IPS-18c (cell line): Measurements from ENCODE around the gene UQCR10.

Experiments used
- H3K4me3 ChIP-seq: 2 replicates; pipeline ENCODE4 v1.7.0; 2013; ENCODE audit warnings: low read depth, mild to moderate bottlenecking, low read length, moderate library complexity; ENCODE audit not compliant: insufficient read depth
- H3K9me3 ChIP-seq: one replicate; pipeline ENCODE4 v1.6.1; 2013; ENCODE audit warnings: mild to moderate bottlenecking, low read length, moderate library complexity; ENCODE audit not compliant: control insufficient read depth, insufficient read depth

The UQCR10 gene

DNA sequence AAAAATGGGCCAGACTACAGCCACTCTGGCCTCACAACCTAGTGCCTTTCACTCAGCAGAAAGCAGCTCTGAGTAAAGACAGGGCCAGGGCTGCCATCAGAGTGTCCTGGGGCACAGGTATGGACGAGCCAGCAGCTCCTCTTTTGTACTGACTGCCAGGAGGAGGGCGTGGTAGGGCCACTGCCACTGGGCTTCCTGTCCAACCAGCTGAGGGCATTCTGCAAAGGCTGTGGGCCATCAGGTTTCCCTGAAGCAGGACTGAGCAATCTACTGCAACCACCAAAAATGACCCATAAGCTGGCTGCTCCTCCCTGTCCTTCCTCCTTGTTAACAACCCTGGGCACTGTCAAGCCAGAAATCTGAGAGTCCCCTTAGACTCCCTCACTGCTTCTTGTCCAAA lies 37.8 kb downstream of the UQCR10 start:
- Histone ChIP-seq H3K9me3 (no peaks in the 10 kb centered on the region), H3K4me3 (no peak overlapping the region)

DNA sequence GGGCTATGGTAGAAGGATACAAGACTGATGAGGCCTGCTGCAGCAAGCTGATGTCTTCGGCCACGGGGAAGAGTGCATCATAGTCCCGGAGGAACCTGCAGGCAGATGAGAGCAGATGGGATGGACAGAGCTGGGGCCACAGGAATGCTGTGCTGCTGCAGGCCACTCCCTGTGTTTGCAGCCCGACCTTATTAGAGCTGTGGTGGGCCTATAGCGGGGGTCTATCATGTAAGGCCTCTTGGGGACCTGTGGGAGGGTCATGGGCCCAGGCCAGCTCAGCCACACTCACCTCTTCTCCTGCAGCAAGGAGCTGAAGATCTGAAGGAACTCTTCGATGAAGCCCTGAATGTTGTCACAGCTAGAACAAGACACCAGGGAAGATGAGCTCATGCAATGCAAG lies 39.0 kb downstream of the UQCR10 start:
- H3K9me3 ChIP-seq, result no peaks in the 10 kb centered on the region
- no peak overlapping the region for H3K4me3 ChIP-seq

DNA sequence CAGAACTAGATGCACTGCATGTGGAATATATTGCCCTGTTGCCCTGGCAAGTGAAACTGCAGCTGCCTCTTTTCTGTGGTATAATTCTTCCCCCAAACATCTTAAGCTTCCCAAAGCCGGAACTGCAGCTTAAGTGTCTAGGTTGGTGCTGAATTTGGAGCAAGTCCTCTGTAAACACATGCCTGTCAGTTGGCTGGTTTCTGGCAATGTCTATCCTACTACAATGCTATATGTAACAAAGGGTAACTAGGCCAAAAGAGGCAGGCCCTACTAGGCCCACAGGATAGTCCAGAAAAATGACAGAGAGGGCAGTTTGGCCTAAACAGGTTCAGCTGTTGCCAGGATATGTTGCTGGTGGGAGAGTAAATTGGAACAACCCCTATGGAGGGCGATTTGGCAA lies 43.0 kb downstream of the UQCR10 start:
- Histone ChIP-seq H3K4me3 (no peak overlapping the region), H3K9me3 (no peaks in the 10 kb centered on the region)

DNA sequence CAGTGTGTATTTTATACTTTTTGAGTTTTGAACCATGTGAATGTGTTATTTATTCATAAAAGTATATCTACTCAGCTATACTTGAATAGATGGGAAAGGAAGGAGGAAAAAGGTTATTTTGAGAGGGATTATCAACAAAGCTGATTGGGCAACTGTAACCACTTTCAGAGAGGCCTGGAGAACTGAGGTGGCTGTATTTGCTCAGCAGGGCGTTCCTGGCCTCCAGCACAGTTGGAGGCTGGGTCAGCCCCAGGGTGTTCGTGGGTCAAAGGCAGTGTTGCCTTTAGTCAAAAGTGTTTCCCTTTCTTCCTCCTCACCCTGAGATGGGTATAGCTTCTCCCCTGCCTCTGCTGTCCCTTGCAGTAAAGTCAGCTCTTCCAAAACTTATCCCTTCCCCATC lies 44.2 kb downstream of the UQCR10 start:
- Histone ChIP-seq H3K4me3 (no peak overlapping the region), H3K9me3 (no peaks in the 10 kb centered on the region)

DNA sequence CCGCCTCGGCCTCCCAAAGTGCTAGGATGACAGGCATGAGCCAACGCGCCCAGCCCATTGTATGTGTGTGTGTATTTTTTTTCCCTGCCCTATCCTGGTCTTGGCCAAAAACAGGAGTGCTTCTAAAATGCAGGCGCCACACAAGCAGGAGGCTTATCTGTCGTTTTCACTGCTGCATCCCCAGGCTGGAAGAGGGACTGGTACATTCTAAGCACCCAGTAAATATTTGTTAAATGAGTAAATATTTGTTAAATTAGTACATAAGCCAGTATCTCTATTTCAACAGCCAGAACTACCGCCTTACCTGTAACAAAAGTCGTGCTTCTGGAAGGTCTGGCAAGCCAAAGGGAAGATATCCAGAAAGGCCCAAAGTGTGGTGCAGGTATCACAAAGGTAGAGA lies 46.0 kb downstream of the UQCR10 start:
- Histone ChIP-seq H3K9me3 (no peaks in the 10 kb centered on the region), H3K4me3 (no peak overlapping the region)

DNA sequence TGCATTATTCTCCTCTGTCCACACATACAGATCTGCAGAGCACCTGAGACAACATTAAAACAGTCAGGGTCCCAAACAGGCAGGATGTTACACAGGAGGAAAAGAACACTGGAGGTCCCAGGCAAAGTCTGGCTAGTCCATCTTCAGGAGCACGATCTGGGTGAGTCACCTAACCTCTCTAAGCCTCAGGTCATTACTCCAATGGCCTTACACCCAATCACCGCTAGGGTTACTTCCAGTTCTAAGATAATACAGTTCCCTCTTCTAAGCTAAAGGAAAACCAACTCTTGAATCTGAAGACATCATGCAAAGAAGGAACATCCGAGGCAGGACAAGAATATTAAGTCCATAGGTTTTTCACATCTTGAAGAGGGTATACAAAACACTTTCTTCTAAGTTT lies 46.4 kb downstream of the UQCR10 start:
- Histone ChIP-seq H3K4me3 (no peak overlapping the region), H3K9me3 (no peaks in the 10 kb centered on the region)

DNA sequence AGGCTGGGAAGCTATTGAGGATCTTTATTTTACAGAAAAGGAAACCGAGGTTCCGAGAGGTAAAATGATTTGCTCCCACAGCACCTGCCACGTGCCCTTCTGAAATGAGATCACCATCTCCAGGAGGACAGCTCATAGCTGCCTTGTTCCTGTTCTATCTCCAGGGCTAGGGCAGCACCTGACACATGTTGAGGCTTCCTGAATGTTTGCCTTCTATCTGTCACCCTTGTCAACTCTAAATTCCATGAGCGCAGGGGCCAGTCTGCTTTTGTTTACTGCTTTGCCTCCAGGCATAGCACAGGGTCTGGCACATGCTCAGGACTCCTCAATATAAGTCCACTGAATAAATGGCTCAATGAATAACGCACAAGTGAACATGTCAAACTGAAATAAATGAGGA lies 46.8 kb downstream of the UQCR10 start:
- H3K4me3 ChIP-seq, result no peak overlapping the region
- H3K9me3 ChIP-seq, result no peaks in the 10 kb centered on the region

DNA sequence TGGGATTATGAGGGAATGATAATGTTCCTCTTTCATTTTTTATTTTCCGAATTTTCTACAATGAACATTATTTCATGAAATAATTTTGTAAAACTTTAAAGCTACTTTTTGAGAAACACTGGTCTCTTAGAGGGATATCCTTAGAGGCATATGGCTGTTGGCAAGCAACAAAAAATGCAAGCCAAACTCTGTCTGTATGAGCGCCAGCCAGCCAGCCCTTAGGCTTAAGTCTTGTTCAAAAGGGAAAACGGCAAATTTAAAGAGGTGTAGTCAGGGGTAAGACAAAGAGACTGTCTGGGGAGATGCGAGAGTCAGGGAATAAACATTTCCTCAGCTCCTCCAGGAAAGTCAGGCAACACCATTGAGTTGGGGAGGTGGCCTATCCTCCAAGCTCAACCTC lies 48.4 kb downstream of the UQCR10 start:
- Histone ChIP-seq H3K4me3 (no peak overlapping the region), H3K9me3 (no peaks in the 10 kb centered on the region)

DNA sequence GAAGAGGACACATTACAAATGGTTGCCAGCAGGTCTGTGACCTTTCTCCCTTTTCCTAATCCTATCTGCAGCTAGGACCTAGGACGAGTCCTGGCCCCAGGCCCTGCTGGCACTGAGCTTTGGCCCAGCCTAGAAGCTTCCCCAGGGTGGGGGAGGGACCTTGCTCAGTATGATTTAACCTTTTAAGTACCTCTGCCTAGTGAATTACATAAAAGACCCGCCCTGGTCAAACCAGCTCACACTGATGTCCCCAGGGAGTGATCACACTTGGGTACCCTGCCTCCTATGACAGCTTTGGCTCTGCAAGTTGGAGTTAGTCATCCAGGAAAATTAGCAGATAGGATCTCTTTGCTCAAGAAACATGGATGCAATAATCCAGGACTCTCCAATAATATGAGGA lies 49.0 kb downstream of the UQCR10 start:
- H3K9me3 ChIP-seq, result no peaks in the 10 kb centered on the region
- no peak overlapping the region for H3K4me3 ChIP-seq

DNA sequence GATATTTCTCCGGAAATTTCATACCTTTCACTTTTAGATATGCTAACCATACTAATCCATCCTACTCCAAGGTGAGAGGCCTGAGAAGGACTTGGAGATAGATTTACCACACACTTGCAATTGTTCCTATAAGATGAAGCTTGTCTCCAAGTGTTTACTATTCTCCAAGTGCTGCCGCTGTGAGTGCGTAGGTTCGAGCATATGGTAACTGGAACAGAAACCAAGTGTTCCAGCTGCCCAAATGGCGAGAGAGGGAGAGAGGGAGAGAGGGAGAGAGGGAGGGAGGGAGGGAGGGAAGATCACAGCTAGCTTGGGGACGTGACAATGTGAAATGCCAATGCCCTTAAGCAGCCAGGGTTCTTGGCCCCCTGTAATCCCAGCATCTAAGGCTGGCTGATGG lies 49.4 kb downstream of the UQCR10 start:
- H3K9me3 ChIP-seq, result no peaks in the 10 kb centered on the region
- H3K4me3 ChIP-seq, result no peak overlapping the region

DNA sequence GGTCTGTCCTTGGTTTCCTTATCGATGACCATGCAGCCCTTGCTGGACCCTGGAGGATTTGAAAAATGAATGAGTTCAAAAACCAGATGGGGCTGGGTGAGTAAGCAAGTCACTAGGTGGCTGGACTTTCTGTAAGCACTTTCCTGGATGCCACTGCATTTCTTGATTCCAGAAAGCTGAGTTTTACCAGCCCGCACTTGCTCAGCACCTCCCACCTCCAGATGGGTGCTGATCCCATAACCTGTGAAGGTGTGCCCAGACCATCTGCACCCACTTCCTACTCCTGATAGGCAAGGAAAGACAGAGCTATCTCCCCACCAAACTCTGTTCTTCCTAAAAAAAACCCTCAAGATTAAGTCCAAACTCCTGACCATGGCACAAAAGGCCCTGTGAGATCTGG lies 49.8 kb downstream of the UQCR10 start:
- Histone ChIP-seq H3K9me3 (no peaks in the 10 kb centered on the region), H3K4me3 (no peak overlapping the region)

DNA sequence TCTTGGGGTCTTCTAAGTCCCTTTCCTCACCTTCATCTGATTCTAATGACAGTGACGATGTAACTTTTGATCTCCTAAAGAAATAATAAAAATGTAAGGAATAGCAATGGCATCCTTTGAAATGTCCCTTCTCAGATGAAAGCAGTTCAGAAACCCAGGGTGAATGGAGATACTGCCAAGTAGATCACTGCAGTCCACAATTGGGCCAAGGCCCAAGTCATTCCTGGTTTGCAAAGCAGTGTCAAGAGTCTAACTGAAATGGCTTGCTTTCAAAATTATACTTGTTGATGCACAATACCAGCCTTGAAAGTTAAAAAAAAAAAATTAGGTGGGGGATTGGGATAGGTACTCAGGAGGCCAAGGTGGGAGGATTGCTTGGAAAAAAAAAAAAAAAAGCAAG lies 50.6 kb downstream of the UQCR10 start:
- Histone ChIP-seq H3K9me3 (no peaks in the 10 kb centered on the region), H3K4me3 (no peak overlapping the region)

DNA sequence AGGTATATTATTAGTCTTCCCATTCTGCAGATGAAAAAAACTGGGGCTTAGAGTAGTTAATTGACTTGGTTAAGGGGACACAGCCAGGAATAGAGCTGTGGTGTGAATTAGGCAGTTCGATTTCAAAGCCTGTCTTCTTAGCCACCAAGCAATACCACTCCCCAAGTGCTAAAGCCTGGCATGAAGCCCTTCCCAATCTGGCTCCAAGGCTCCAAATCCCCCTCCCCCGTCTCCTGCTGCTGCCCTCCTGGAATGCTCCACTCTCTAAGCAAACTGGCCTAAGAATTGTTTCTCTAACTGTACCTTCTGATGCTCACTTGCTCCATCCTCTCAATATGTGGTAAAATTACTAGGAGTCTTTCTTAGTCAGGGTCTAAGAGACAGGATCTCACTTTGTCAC lies 52.3 kb downstream of the UQCR10 start:
- Histone ChIP-seq H3K9me3 (no peaks in the 10 kb centered on the region), H3K4me3 (no peak overlapping the region)
